ENCODE data around the gene ARAP1.
A peak's percentile ranks its signal among the peaks of the same experiment; 100 is the strongest.

The ARAP1 gene

GRCh38 chr11:72723508-72723907 is 28.7 kb downstream of the ARAP1 start:
- DNase-seq (ENCODE audit: low read depth): no peak

- DNase-seq (ENCODE audit: low read depth): peak; percentile 40
These were observed 30.0 kb downstream of the ARAP1 start for GRCh38 chr11:72722050-72722748.

GRCh38 chr11:72721689-72722049 is 30.5 kb downstream of the ARAP1 start:
- DNase-seq (ENCODE audit: low read depth): no peak

GRCh38 chr11:72721276-72721675 is 30.9 kb downstream of the ARAP1 start:
- no peak for DNase-seq (ENCODE audit: low read depth)

GRCh38 chr11:72720784-72721183 is 31.4 kb downstream of the ARAP1 start:
- DNase-seq (ENCODE audit: low read depth): no peak

GRCh38 chr11:72720047-72720446 is 32.2 kb downstream of the ARAP1 start:
- no peak for DNase-seq (ENCODE audit: low read depth)

- DNase-seq (ENCODE audit: low read depth): no peak
These were observed 32.7 kb downstream of the ARAP1 start for GRCh38 chr11:72719551-72719950.

- no peak for DNase-seq (ENCODE audit: low read depth)
These were observed 33.1 kb downstream of the ARAP1 start for GRCh38 chr11:72719144-72719543.

- no peak for DNase-seq (ENCODE audit: low read depth)
These were observed 34.1 kb downstream of the ARAP1 start for GRCh38 chr11:72718101-72718501.

GRCh38 chr11:72716788-72717435 is 35.3 kb downstream of the ARAP1 start:
- DNase-seq (ENCODE audit: low read depth): no peak

- no peak for DNase-seq (ENCODE audit: low read depth)
These were observed 35.9 kb downstream of the ARAP1 start for GRCh38 chr11:72716290-72716689.

GRCh38 chr11:72712841-72713240 is 39.4 kb downstream of the ARAP1 start:
- DNase-seq (ENCODE audit: low read depth): no peak

- DNase-seq (ENCODE audit: low read depth): no peak
These were observed 39.9 kb downstream of the ARAP1 start for GRCh38 chr11:72712168-72712751.

GRCh38 chr11:72711141-72711540 is 41.1 kb downstream of the ARAP1 start:
- no peak for DNase-seq (ENCODE audit: low read depth)

- DNase-seq (ENCODE audit: low read depth): no peak
These were observed 41.9 kb downstream of the ARAP1 start for GRCh38 chr11:72710278-72710677.

GRCh38 chr11:72709478-72710238 is 42.5 kb downstream of the ARAP1 start:
- no peak for DNase-seq (ENCODE audit: low read depth)

- no peak for DNase-seq (ENCODE audit: low read depth)
These were observed 45.2 kb downstream of the ARAP1 start for GRCh38 chr11:72707032-72707431.

GRCh38 chr11:72706579-72706978 is 45.6 kb downstream of the ARAP1 start:
- no peak for DNase-seq (ENCODE audit: low read depth)

- DNase-seq (ENCODE audit: low read depth): no peak
These were observed 46.5 kb downstream of the ARAP1 start for GRCh38 chr11:72705442-72706365.

- DNase-seq (ENCODE audit: low read depth): no peak
These were observed 47.4 kb downstream of the ARAP1 start for GRCh38 chr11:72704783-72705265.

GRCh38 chr11:72704028-72704782 is 48.0 kb downstream of the ARAP1 start:
- no peak for DNase-seq (ENCODE audit: low read depth)

Measured in HS-5 (cell line).